ENCODE measurements around the gene CMTR1. TPM values are rescaled to one million over a fixed set of nuclear protein-coding genes. Genes with fewer than 3 reads are reported as not detected.

Gene CMTR1
- total RNA-seq, 1 experiment from 2014 or later, result 32.3 TPM

GRCh38 chr6:37523412-37523811 is 90.4 kb downstream of the CMTR1 start:
- BruUV-seq (replicated peaks), result no TSS peak
- ChIA-PET CTCF (no interaction called here), POLR2A (ENCODE audit: low non-redundant PET) (no interaction called here)
- no peak for DNase-seq (ENCODE audit: low spot score)
- no peaks in the 10 kb centered on the region for H3K9me3 ChIP-seq (ENCODE audit: low read depth, low read length, poor library complexity, severe bottlenecking)
- H3K27me3 ChIP-seq (replicated peaks; ENCODE audit: insufficient read depth, low read depth, low read length, poor library complexity), result no peaks in the 10 kb centered on the region
- no peaks in the 10 kb centered on the region for H3K36me3 ChIP-seq (ENCODE audit: insufficient read depth, low read length, poor library complexity, severe bottlenecking)
- no peak overlapping the region for H3K4me3 ChIP-seq (ENCODE audit: low read depth, low read length, poor library complexity, severe bottlenecking)
- TF ChIP-seq EZH2 (IDR thresholded peaks at IDR 0.05; ENCODE audit: borderline replicate concordance, low read depth, low read length, poor library complexity, severe bottlenecking) (no peak), CTCF (conservative IDR thresholded peaks at IDR 0.05; ENCODE audit: low read depth, low read length) (no peak)
- intact Hi-C loops (cut with micrococcal nuclease; ENCODE audit: unreplicated experiment), result no loop called here
- H3K27ac ChIP-seq (ENCODE audit: low read depth, low read length, poor library complexity, severe bottlenecking), result no peak overlapping the region
- H3K4me1 ChIP-seq (ENCODE audit: insufficient read depth, low read length, poor library complexity, severe bottlenecking), result no peaks in the 10 kb centered on the region

DNA sequence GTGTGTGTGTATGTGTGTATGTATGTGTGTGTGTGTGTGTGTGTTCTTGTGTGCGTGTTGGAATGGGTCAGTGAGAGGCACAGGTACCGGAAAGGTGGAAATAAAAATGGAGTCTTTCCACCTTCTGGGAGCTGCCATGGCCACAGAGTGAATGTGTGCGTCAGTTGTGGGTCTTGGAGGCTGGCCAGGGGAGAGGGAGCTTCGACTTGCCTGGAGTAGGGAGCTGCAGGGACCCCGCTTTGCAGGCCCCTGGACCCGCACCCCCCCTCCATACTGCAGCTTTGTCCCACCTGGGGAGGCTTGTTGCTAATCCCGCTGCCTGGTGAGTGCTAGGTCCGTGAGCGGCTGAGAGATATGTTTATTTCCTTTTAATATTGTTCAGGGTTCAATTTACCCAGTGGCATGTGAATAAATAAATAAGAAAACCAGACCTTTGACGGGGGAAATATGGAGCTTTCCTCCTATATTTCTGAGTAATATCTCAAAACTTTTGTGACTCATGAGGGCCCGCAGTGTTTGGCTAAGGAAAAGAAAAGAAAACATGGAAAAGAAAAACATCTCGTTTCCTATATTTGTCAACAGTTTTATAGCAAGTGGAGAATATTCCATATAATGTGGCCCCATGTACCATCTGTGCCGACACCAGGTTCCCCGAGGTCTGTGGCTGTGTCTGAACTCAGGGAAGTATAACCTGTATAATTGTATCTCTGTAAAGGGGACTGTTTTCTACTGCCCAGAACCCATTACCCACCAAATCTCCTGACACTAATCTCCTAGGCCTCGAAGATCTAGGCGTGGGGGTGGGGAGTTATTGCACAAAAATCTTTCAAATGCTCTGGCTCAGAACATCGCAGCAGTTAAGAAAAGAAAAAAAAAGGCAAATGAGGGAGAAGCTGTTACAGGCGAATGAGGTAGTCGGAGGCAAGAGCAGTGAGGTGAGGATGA is 91.3 kb downstream of the CMTR1 start:
- H3K27me3 ChIP-seq (replicated peaks; ENCODE audit: insufficient read depth, low read depth, low read length, poor library complexity), result no peaks in the 10 kb centered on the region
- TF ChIP-seq EZH2 (IDR thresholded peaks at IDR 0.05; ENCODE audit: borderline replicate concordance, low read depth, low read length, poor library complexity, severe bottlenecking), result no peak
- TF ChIP-seq CTCF (conservative IDR thresholded peaks at IDR 0.05; ENCODE audit: low read depth, low read length), result no peak
- intact Hi-C loops (cut with micrococcal nuclease; ENCODE audit: unreplicated experiment), result no loop called here
- H3K36me3 ChIP-seq (ENCODE audit: insufficient read depth, low read length, poor library complexity, severe bottlenecking), result no peaks in the 10 kb centered on the region
- DNase-seq (ENCODE audit: low spot score), result no peak
- no TSS peak for BruUV-seq (replicated peaks)
- ChIA-PET POLR2A (ENCODE audit: low non-redundant PET) (no interaction called here), CTCF (no interaction called here)
- no peak overlapping the region for H3K4me3 ChIP-seq (ENCODE audit: low read depth, low read length, poor library complexity, severe bottlenecking)
- H3K27ac ChIP-seq (ENCODE audit: low read depth, low read length, poor library complexity, severe bottlenecking), result no peak overlapping the region
- no peaks in the 10 kb centered on the region for H3K4me1 ChIP-seq (ENCODE audit: insufficient read depth, low read length, poor library complexity, severe bottlenecking)
- no peaks in the 10 kb centered on the region for H3K9me3 ChIP-seq (ENCODE audit: low read depth, low read length, poor library complexity, severe bottlenecking)

DNA sequence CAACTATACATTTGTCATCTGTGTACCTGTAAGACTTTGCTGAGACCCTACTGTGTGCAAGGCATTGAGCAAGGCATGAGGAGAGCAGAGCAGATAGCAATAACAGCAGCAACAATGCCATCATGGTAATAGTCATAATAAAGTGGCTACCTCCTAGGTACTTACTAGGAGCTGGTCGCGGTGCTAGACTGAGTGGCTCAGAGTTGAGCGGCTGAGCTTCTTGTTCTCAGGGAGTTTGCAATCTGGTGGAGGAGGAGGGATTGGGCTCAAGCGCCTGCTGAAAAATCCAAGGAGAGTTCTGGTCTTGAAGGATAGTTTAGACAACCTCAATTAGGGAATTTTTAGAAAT is 91.9 kb downstream of the CMTR1 start:
- POLR2A ChIA-PET (ENCODE audit: low non-redundant PET), result no interaction called here
- Histone ChIP-seq H3K27ac (ENCODE audit: low read depth, low read length, poor library complexity, severe bottlenecking) (no peak overlapping the region), H3K4me3 (ENCODE audit: low read depth, low read length, poor library complexity, severe bottlenecking) (no peak overlapping the region), H3K4me1 (ENCODE audit: insufficient read depth, low read length, poor library complexity, severe bottlenecking) (no peaks in the 10 kb centered on the region), H3K27me3 (replicated peaks; ENCODE audit: insufficient read depth, low read depth, low read length, poor library complexity) (peaks cover 2% of the 10 kb centered on the region), H3K36me3 (ENCODE audit: insufficient read depth, low read length, poor library complexity, severe bottlenecking) (no peaks in the 10 kb centered on the region), H3K9me3 (ENCODE audit: low read depth, low read length, poor library complexity, severe bottlenecking) (no peaks in the 10 kb centered on the region)
- BruUV-seq (replicated peaks), result no TSS peak
- TF ChIP-seq CTCF (conservative IDR thresholded peaks at IDR 0.05; ENCODE audit: low read depth, low read length) (no peak), EZH2 (IDR thresholded peaks at IDR 0.05; ENCODE audit: borderline replicate concordance, low read depth, low read length, poor library complexity, severe bottlenecking) (no peak)
- no peak for DNase-seq (ENCODE audit: low spot score)
- CTCF ChIA-PET, result no interaction called here
- intact Hi-C loops (cut with micrococcal nuclease; ENCODE audit: unreplicated experiment), result no loop called here

Data from A673 (cell line).